Vagina (tissue), 2 donors: Measurements from ENCODE around the gene LRRC7.

ENCODE experiments used
- CTCF ChIP-seq, 3 experiments: fragments of 450-650 bp in 2 of 3; fragments of 200-600 bp in 1 of 3; sonication (generic) in 1 of 3; IDR thresholded peaks; one replicate each; pipeline ENCODE4 v1.5.1; 2017 to 2019; ENCODE audit warnings: antibody characterized with exemption in 3 of 3, mild to moderate bottlenecking in 2 of 3, moderate library complexity in 2 of 3
- POLR2A ChIP-seq, 2 donors: fragments of 450-650 bp; IDR thresholded peaks; one replicate each; pipeline ENCODE4 v1.6.1; 2017; ENCODE audit warnings: antibody characterized with exemption in 2 of 2, mild to moderate bottlenecking in 2 of 2, moderate library complexity in 2 of 2
- POLR2AphosphoS5 ChIP-seq, 2 donors: sonication (generic); formaldehyde crosslinking; IDR thresholded peaks; one replicate each; pipeline ENCODE4 v1.9.0; 2017; ENCODE audit warnings: antibody characterized with exemption in 2 of 2, mild to moderate bottlenecking in 2 of 2, low read depth in 1 of 2; ENCODE audit not compliant: insufficient read depth in 1 of 2

- TF ChIP-seq POLR2AphosphoS5 (IDR thresholded peaks at IDR 0.05; ENCODE audit: insufficient read depth in 1 of 2, low read depth in 1 of 2) (no peak), CTCF (IDR thresholded peaks at IDR 0.05) (no peak), POLR2A (IDR thresholded peaks at IDR 0.05) (no peak)
Observed at GRCh38 chr1:70072231-70072751, 504.6 kb downstream of the LRRC7 start.
